GM18858 (cell line): Measurements from ENCODE around the gene FYN.

Experiments
- ATAC-seq: cut with Tn5 transposase; IDR thresholded peaks from one replicate; pipeline ENCODE4 v1.9.1; 2021; ENCODE audit not compliant: unreplicated experiment

The FYN gene

GRCh38 chr6:111734068-111735061 lies 138.9 kb downstream of the FYN start:
- no peak for ATAC-seq

DNA sequence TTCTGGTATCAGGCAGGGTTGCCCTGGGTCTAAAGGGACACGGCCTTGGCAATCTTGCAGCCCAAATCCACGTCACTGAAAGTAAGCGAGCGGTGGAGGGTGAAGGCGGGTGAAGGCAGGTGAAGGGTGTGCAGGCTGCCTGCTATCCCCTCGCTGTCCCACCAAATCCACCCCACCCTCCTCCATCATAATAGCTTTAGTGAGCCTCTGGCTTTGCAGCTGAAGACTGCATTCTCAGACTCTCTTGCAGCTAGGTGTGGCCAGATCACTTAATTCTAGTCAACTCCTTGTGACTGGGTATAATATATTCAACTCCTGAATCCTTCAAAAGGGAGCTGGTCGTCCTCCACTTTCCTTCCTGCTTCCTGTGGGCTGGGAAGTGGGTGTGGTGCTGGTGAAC lies 140.9 kb downstream of the FYN start:
- no peak for ATAC-seq

DNA sequence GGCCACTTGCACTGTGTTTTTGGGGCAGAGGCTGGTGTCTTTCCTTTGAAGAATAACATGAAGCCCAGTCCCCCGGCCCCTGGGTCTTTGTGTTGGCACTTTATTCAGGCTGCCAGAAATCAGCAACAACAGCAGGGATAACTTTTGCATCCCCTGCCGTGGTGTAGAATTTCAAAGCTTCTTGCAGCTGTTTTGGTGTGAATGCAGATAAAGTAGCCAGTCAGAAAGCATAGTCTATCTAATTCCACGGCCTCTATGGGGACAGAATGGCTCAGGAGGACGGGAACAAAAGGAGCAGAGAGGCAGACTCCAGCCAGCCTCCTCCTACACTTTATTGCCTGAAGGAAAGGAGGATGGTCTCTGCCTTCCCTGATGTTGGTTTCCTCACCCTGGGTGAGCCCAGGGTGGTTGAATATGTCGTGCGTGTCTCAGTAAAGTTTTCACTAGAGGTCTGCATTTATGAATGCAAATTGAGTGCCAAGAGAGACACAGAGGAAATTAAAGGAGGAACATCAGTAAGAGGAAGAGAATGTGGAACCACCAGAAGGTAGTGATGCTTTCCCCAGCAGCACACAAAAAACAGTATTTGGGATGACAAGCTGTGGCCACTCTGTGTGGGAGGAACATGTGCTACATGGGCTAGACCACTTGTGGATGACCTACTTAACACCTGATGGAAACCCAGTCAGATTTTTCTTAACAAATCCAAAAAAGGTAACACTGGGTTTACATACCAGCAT lies 141.6 kb downstream of the FYN start:
- ATAC-seq: no peak

DNA sequence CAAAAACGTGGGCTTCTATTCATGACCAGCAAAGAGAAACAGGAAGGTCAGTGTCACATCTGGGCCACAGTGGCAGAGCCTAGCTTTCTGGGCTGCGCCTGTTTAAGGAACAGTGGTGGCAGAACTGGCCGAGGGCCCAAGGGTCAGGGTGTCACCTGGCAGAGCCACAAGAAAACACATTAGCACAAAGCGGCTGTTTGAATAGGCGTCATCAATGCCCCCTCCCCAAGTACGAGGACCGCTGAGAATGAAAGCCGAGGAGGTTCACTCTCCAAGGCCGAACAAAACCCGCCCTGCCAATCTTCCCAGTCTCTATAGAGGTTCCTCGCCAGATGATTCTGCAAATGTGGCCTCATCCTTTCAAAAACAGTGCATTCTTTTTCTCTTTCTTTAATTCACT lies 142.4 kb downstream of the FYN start:
- no peak for ATAC-seq

- no peak for ATAC-seq
Observed at GRCh38 chr6:111727802-111728201, 145.4 kb downstream of the FYN start.

DNA sequence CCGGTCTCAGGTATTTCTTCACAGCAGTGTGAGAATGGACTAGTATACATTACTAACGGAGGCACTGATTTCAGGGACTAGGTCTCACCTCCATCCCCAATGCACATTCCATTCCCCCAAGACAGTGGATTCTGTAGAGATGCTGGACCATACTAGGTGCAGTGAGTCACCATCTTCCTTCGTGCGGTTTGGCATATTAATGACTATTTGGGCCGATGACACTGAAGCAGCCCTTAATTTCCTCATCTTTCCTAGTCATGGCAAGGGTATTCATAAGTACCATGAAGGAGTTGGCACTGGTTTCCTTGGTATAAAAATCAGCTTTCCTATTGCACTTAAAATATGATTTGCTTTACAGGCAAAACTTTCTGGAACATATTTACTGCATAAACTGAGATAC lies 146.2 kb downstream of the FYN start:
- ATAC-seq: no peak

GRCh38 chr6:111725446-111726112 lies 147.7 kb downstream of the FYN start:
- ATAC-seq: no peak

GRCh38 chr6:111724505-111724904 lies 148.7 kb downstream of the FYN start:
- ATAC-seq: peak; percentile 99

GRCh38 chr6:111724039-111724438 lies 149.2 kb downstream of the FYN start:
- ATAC-seq: peak; percentile 17

DNA sequence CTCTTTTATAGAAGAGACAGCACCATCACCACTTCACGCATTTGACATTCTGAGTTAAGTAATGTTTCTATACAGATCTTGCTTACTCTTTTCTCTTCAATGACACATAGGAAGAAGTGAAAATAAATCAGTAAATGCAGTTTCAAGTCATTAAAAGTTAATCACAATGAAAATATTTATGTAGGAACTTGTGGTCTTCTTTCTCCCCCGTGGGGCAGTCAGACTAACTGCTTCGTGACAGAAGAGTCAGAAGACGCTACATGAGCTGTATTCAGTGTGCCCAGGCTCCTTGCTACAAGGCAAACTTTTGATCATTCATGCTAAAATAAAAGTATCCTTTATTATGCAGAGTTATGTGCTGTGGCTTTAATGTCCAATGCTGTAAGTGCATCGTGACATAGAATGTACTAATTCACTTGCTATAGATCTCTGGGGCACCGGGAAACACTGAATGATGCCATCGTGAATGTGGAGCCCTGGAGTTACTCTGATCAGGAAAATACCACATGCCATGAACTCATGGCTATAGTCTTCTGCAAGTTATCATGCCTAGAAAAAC lies 149.8 kb downstream of the FYN start:
- no peak for ATAC-seq

DNA sequence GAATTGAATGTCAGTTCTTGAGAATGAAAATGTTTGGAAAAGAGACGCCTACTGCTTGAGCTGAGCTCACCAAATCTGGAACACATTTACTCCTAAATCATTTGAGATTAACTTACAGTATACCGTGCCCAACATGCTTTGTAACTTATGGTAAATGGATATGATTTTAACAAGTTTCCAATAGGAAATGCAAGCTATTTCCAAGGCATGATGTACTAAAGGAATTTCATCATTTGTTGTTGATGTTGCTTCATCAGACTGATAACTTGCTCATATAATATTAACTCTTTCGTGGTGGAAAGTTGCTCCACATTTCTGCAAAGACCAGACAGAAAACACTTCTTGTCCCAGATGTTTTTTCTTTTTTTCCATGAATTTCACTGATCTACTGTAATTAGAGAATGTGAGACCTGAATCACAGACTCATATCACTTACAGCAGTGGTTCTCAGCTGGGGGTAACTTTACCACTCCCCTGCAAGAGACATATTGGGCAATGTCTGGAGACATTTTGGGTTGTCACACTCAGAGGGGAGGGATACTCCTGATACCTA lies 151.0 kb downstream of the FYN start:
- no peak for ATAC-seq

DNA sequence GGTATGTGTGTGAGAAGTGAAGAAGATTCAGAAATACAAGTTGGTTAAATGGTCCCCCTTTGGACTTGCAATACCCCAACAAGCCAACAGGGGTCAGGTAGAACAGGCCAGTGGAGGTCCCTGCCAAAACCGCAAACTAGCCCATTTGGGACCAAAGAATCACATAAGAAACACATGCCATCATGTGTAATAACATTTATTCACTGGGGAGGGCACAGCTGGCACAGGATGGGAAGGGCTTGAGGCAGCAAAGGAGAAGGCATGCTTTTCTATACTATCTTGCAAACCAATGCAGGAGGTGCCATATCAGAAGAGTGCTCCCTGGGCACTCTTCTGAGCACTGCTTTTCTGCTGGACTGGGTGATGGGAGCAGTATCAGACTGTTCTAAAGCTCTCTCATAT lies 151.5 kb downstream of the FYN start:
- ATAC-seq: no peak

- ATAC-seq: no peak
Observed at GRCh38 chr6:111720931-111721496, 152.2 kb downstream of the FYN start.

DNA sequence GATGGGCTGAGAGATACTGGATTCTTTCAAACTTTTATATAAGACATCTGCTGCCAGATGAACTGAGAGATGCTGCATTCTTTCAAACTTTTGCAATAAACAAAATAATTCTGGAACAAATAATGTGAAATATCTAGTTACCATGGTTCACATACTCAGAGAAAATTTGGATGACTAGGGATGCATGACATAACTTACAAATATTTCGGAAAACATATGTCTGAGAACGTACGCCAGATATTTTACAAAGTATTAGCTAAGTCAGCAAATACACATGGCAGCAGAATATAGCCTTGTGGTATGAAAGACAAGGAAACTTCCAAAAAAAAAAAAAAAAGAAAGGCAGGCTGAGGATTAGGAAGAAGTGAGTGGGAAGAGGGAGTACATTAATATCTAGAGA lies 154.3 kb downstream of the FYN start:
- no peak for ATAC-seq

DNA sequence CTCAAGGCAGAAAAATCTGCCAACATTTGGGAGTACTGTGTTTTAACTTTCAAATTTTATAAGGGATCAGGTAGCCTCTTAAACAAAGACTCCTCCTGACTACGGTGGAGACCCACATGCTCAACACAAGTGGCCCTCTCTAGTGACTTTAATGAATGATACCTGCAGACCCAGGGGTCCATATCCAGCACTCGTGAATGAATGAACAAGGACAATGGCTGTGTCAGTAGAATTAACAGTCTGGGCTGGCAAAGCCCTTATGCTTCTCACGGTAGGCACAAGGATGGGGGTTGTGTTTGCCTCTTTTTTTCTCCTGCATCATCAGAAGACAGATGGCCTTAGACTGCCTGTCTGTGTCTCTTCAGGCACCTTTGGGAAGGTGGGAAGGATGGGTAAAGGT lies 154.9 kb downstream of the FYN start:
- no peak for ATAC-seq

- no peak for ATAC-seq
Observed at GRCh38 chr6:111717621-111718020, 155.6 kb downstream of the FYN start.

- no peak for ATAC-seq
Observed at GRCh38 chr6:111716325-111716724, 156.9 kb downstream of the FYN start.

GRCh38 chr6:111715321-111715720 lies 157.9 kb downstream of the FYN start:
- ATAC-seq: no peak

DNA sequence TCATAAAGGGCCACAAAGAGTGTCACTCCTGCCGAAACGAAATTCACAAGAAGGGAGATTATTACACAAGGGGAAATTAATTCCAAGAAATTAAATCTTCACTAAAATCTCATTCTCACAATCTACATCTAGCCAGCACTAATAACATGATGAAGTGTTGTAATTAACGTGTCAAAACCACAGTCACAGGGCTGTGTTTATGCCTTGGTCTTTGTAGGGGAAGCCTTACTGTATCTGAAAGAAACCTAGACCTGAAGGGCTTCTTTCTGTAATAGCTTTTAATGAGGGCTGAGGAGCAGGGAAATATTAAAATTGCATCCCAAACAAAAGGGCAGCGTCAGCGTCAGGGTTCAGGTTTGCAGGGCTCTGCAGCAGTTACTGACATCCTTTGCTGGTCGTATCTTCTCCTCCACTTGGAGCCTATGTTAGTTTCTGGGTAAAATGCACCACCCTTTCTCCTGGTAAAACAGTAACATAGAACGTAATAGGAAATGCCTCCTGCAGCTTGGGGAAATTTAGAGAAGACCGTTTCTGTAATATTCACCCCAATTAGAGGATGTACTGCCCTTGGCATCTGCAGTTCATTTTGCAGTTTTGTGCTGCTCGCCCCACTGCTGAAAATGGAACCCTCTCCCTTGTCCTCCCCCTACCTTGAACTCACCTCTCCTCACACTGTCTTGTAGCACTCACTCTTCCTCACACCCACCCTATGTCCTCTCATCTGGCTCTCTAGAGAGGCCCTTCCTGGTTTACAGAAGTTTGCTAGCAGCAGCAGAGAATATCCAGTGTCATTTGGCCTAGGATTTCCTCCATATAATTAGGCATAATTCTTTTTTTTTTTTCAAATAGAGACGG lies 158.6 kb downstream of the FYN start:
- no peak for ATAC-seq

- ATAC-seq: no peak
Observed at GRCh38 chr6:111713811-111714210, 159.4 kb downstream of the FYN start.
